Mammary epithelial cell (primary cell): ENCODE results near the gene VPS26C.

Experiments used
- EZH2 ChIP-seq: IDR thresholded peaks from 2 replicates; pipeline ENCODE4 v1.6.1; 2012; ENCODE audit warnings: low read length, inconsistent platforms, borderline replicate concordance
- TF ChIP-seq, protein P1 (sequence below), 2 donors: IDR thresholded peaks in 1 of 2; conservative IDR thresholded peaks in 1 of 2; 2 replicates each; pipeline ENCODE4 v1.5.1; 2011 to 2012; ENCODE audit warnings: inconsistent platforms in 2 of 2, low read length in 2 of 2, mild to moderate bottlenecking in 2 of 2, control low read depth in 1 of 2, low read depth in 1 of 2; ENCODE audit not compliant: insufficient read depth in 1 of 2; ENCODE audit errors: extremely low read depth in 1 of 2

GRCh38 chr21:37281579-37281978, 14.4 kb upstream of the VPS26C start:
- TF ChIP-seq, protein P1, sequence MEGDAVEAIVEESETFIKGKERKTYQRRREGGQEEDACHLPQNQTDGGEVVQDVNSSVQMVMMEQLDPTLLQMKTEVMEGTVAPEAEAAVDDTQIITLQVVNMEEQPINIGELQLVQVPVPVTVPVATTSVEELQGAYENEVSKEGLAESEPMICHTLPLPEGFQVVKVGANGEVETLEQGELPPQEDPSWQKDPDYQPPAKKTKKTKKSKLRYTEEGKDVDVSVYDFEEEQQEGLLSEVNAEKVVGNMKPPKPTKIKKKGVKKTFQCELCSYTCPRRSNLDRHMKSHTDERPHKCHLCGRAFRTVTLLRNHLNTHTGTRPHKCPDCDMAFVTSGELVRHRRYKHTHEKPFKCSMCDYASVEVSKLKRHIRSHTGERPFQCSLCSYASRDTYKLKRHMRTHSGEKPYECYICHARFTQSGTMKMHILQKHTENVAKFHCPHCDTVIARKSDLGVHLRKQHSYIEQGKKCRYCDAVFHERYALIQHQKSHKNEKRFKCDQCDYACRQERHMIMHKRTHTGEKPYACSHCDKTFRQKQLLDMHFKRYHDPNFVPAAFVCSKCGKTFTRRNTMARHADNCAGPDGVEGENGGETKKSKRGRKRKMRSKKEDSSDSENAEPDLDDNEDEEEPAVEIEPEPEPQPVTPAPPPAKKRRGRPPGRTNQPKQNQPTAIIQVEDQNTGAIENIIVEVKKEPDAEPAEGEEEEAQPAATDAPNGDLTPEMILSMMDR (conservative IDR thresholded peaks at IDR 0.05 in 1 of 2, IDR thresholded peaks at IDR 0.05 in 1 of 2; ENCODE audit: extremely low read depth in 1 of 2, insufficient read depth in 1 of 2, low read depth in 1 of 2, low read length in 2 of 2), result no peak
- no peak for TF ChIP-seq EZH2
